ENCODE results near the gene MT3.

DNA sequence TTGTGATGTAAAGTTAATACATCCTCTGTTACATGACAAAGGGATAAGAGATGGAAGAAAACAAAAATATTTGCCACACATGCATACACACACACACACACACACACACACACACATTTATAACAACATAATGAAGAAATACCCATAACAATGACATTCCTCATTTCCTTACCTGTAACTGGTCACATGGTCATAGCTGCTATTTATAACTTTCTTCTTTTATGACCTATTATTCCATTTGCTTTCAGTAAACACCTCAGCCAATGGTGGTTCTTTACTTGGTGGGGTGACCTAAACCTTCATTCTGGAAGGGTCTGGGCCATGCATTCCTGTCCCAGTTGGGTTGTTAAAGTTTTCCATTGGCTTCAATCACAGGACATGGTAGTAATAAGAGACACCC lies 24.4 kb downstream of the MT3 start:
- TF ChIP-seq POLR2A (IDR thresholded peaks at IDR 0.05): no peak
- TF ChIP-seq CTCF (IDR thresholded peaks at IDR 0.05): no peak

Measured in Peyer's patch (tissue), 4 donors.